Keratinocyte (primary cell): ENCODE measurements around the gene CCR5AS.

Experiments
- DNase-seq: peaks from one replicate; pipeline ENCODE4 v3.0.0-alpha.2; 2011; ENCODE audit warnings: low read depth, missing footprints, low spot score
- FAIRE-seq: peaks from 2 replicates; lab custom pipeline; 2011; peaks lifted over from hg19 to GRCh38; lab: Jason Lieb, UNC
- H2AFZ ChIP-seq: 2 replicates; pipeline ENCODE4 v1.6.0; 2012; ENCODE audit warnings: low read length, control low read depth, inconsistent platforms; ENCODE audit not compliant: control insufficient read depth
- H3K27ac ChIP-seq: 2 replicates; pipeline ENCODE4 v1.5.1; 2011; ENCODE audit warnings: low read length; ENCODE audit not compliant: control insufficient read depth, insufficient read depth
- H3K27me3 ChIP-seq: 3 replicates; pipeline ENCODE4 v1.6.0; 2011; ENCODE audit warnings: low read length; ENCODE audit not compliant: control insufficient read depth, insufficient read depth; ENCODE audit errors: extremely low read depth
- H3K36me3 ChIP-seq, 2 experiments: 2 replicates in 1 of 2; 3 replicates in 1 of 2; pipeline ENCODE4 v1.5.1; 2011; ENCODE audit warnings: low read length in 2 of 2, mild to moderate bottlenecking in 1 of 2; ENCODE audit not compliant: control insufficient read depth in 2 of 2, insufficient read depth in 2 of 2; ENCODE audit errors: extremely low read depth in 1 of 2
- H3K4me1 ChIP-seq: 3 replicates; pipeline ENCODE4 v1.5.1; 2011; ENCODE audit warnings: low read length; ENCODE audit not compliant: control insufficient read depth, insufficient read depth; ENCODE audit errors: extremely low read depth
- H3K4me2 ChIP-seq: 3 replicates; pipeline ENCODE4 v1.6.0; 2011; ENCODE audit warnings: low read depth, low read length; ENCODE audit not compliant: control insufficient read depth, insufficient read depth; ENCODE audit errors: extremely low read depth
- H3K4me3 ChIP-seq, 3 experiments: fragments of 200-600 bp in 1 of 3; sonication (generic) in 1 of 3; 2 replicates in 2 of 3; 3 replicates in 1 of 3; pipeline ENCODE4 v1.5.1; 2011 to 2016; ENCODE audit warnings: low read length in 3 of 3, mild to moderate bottlenecking in 3 of 3, control low read depth in 2 of 3, inconsistent platforms in 1 of 3, low read depth in 1 of 3, mixed read lengths in 1 of 3, mixed run types in 1 of 3, moderate library complexity in 1 of 3; ENCODE audit not compliant: control insufficient read depth in 2 of 3, insufficient read depth in 2 of 3; ENCODE audit errors: extremely low read depth in 1 of 3
- H3K79me2 ChIP-seq: 2 replicates; pipeline ENCODE4 v1.6.0; 2012; ENCODE audit warnings: low read length; ENCODE audit not compliant: control insufficient read depth, insufficient read depth
- H3K9ac ChIP-seq: 3 replicates; pipeline ENCODE4 v1.6.0; 2011; ENCODE audit warnings: low read length; ENCODE audit not compliant: control insufficient read depth, insufficient read depth; ENCODE audit errors: extremely low read depth
- H3K9me1 ChIP-seq: 3 replicates; pipeline ENCODE4 v1.6.0; 2011; ENCODE audit warnings: low read length; ENCODE audit not compliant: control insufficient read depth, insufficient read depth; ENCODE audit errors: extremely low read depth
- H3K9me3 ChIP-seq: 2 replicates; pipeline ENCODE4 v1.5.1; 2012; ENCODE audit warnings: low read depth, low read length; ENCODE audit not compliant: control insufficient read depth
- H4K20me1 ChIP-seq: 3 replicates; pipeline ENCODE4 v1.6.0; 2011; ENCODE audit warnings: low read length; ENCODE audit not compliant: control insufficient read depth, insufficient read depth; ENCODE audit errors: extremely low read depth
- EZH2 ChIP-seq: IDR thresholded peaks from one replicate; pipeline ENCODE4 v1.6.1; 2012; ENCODE audit warnings: inconsistent platforms, mild to moderate bottlenecking, low read length, moderate library complexity
- dilution Hi-C: fragments of 300-500 bp; cut with MboI; formaldehyde crosslinking; loops from one replicate; pipeline ENCODE4 v1.7.0; 2020; ENCODE audit warnings: low sequenced_read_pairs; ENCODE audit not compliant: extremely low pct_ligation_motif_present
- TF ChIP-seq, protein P1 (sequence below), 3 experiments: IDR thresholded peaks in 1 of 3; conservative IDR thresholded peaks in 1 of 3; optimal IDR thresholded peaks in 1 of 3; 2 replicates in 2 of 3; 3 replicates in 1 of 3; pipeline versions ENCODE3 to v1.5.1; 2011; ENCODE audit warnings: low read length in 3 of 3, mild to moderate bottlenecking in 3 of 3, moderate library complexity in 2 of 3, control low read depth in 1 of 3, inconsistent platforms in 1 of 3; ENCODE audit not compliant: insufficient read depth in 2 of 3; ENCODE audit errors: extremely low read depth in 1 of 3

CCR5AS gene

GRCh38 chr3:46321461-46322104 is 85.3 kb downstream of the CCR5AS start:
- no peak overlapping the region for H3K4me2 ChIP-seq
- H3K4me1 ChIP-seq = no peaks in the 10 kb centered on the region
- no peak overlapping the region for H3K9ac ChIP-seq
- no peaks in the 10 kb centered on the region for H3K9me3 ChIP-seq
- H4K20me1 ChIP-seq = no peaks in the 10 kb centered on the region
- no peak overlapping the region for H2AFZ ChIP-seq
- H3K27me3 ChIP-seq = peaks cover 6% of the 10 kb centered on the region
- no peaks in the 10 kb centered on the region for H3K9me1 ChIP-seq
- dilution Hi-C loops = no loop called here
- no peak for FAIRE-seq
- DNase-seq = no peak
- H3K4me3 ChIP-seq = no peak overlapping the region
- no peaks in the 10 kb centered on the region for H3K36me3 ChIP-seq
- TF ChIP-seq, protein P1, sequence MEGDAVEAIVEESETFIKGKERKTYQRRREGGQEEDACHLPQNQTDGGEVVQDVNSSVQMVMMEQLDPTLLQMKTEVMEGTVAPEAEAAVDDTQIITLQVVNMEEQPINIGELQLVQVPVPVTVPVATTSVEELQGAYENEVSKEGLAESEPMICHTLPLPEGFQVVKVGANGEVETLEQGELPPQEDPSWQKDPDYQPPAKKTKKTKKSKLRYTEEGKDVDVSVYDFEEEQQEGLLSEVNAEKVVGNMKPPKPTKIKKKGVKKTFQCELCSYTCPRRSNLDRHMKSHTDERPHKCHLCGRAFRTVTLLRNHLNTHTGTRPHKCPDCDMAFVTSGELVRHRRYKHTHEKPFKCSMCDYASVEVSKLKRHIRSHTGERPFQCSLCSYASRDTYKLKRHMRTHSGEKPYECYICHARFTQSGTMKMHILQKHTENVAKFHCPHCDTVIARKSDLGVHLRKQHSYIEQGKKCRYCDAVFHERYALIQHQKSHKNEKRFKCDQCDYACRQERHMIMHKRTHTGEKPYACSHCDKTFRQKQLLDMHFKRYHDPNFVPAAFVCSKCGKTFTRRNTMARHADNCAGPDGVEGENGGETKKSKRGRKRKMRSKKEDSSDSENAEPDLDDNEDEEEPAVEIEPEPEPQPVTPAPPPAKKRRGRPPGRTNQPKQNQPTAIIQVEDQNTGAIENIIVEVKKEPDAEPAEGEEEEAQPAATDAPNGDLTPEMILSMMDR (optimal IDR thresholded peaks at IDR 0.05 in 1 of 3, IDR thresholded peaks at IDR 0.05 in 1 of 3, conservative IDR thresholded peaks at IDR 0.05 in 1 of 3; ENCODE audit: extremely low read depth in 1 of 3, insufficient read depth in 2 of 3, low read length in 3 of 3) = no peak
- no peak for TF ChIP-seq EZH2
- H3K27ac ChIP-seq = no peak overlapping the region
- H3K79me2 ChIP-seq = no peaks in the 10 kb centered on the region

GRCh38 chr3:46318207-46318927 is 88.5 kb downstream of the CCR5AS start:
- H3K36me3 ChIP-seq = no peaks in the 10 kb centered on the region
- no peaks in the 10 kb centered on the region for H3K9me3 ChIP-seq
- no peaks in the 10 kb centered on the region for H3K79me2 ChIP-seq
- TF ChIP-seq, protein P1 (optimal IDR thresholded peaks at IDR 0.05 in 1 of 3, IDR thresholded peaks at IDR 0.05 in 1 of 3, conservative IDR thresholded peaks at IDR 0.05 in 1 of 3; ENCODE audit: extremely low read depth in 1 of 3, insufficient read depth in 2 of 3, low read length in 3 of 3) = no peak
- no peak for TF ChIP-seq EZH2
- no peak overlapping the region for H3K4me2 ChIP-seq
- no peak overlapping the region for H3K27ac ChIP-seq
- H3K4me3 ChIP-seq = no peak overlapping the region
- no peak for DNase-seq
- no peaks in the 10 kb centered on the region for H3K4me1 ChIP-seq
- H3K9me1 ChIP-seq = no peaks in the 10 kb centered on the region
- no peak overlapping the region for H2AFZ ChIP-seq
- no peaks in the 10 kb centered on the region for H4K20me1 ChIP-seq
- no peak for FAIRE-seq
- dilution Hi-C loops = no loop called here
- no peak overlapping the region for H3K9ac ChIP-seq
- peaks cover 6% of the 10 kb centered on the region for H3K27me3 ChIP-seq
